SU-DHL-6 (cell line): ENCODE measurements around the gene GSX1.

ENCODE experiments used
- EZH2phosphoT487 ChIP-seq: fragments of 200-600 bp; sonication (generic), shearing (Covaris generic); conservative IDR thresholded peaks from 2 replicates; pipeline ENCODE4 v1.6.1; 2018; ENCODE audit warnings: mild to moderate bottlenecking, antibody characterized with exemption, low read length, moderate library complexity, mixed read lengths
- TF ChIP-seq, protein P1 (sequence below): fragments of 200-600 bp; sonication (generic); IDR thresholded peaks from one replicate; pipeline ENCODE4 v1.5.1; 2017; ENCODE audit warnings: antibody characterized with exemption, mild to moderate bottlenecking, low read length, moderate library complexity; ENCODE audit not compliant: insufficient read depth, poor library complexity, severe bottlenecking

DNA sequence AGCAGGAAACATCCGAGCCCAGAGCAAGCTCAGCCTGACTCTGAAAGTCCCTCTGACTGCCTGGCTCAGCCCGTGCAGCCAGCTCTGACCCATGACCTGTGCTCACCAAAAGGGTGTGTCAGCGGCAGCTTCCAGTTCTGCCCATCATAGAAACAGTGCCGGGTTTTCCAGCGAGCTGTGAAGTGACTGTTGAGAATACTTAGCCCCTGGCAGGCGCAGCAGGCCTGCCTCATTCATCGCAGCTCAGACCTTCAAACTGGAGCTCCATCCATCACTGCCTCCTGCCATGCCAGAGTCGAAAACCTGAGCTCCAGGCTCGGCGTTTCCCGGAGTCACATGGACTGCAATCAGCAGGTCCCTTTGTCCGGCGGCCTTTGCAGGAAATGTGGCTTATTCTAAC, 16.3 kb upstream of the GSX1 start:
- TF ChIP-seq, protein P1, sequence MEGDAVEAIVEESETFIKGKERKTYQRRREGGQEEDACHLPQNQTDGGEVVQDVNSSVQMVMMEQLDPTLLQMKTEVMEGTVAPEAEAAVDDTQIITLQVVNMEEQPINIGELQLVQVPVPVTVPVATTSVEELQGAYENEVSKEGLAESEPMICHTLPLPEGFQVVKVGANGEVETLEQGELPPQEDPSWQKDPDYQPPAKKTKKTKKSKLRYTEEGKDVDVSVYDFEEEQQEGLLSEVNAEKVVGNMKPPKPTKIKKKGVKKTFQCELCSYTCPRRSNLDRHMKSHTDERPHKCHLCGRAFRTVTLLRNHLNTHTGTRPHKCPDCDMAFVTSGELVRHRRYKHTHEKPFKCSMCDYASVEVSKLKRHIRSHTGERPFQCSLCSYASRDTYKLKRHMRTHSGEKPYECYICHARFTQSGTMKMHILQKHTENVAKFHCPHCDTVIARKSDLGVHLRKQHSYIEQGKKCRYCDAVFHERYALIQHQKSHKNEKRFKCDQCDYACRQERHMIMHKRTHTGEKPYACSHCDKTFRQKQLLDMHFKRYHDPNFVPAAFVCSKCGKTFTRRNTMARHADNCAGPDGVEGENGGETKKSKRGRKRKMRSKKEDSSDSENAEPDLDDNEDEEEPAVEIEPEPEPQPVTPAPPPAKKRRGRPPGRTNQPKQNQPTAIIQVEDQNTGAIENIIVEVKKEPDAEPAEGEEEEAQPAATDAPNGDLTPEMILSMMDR = no peak
- no peak for TF ChIP-seq EZH2phosphoT487
